Peyer's patch (tissue), 4 donors: ENCODE measurements around the gene SYCP2L. TPM values are rescaled to one million over a fixed set of nuclear protein-coding genes. Genes with fewer than 3 reads are reported as not detected.
"Not testable (repeated sequence)": the region's sequence is repeated elsewhere in the genome, so short reads cannot be mapped to it uniquely, and the experiment has no call there.

ENCODE experiments used
- DNase-seq, 3 donors: peaks; one replicate each; pipeline ENCODE4 v3.0.0-alpha.2; 2017 to 2019
- H3K27ac ChIP-seq, 4 donors: fragments of 200-600 bp; sonication (generic); one replicate each; pipeline ENCODE4 v1.5.1; 2016 to 2019
- H3K27me3 ChIP-seq, 2 donors: fragments of 200-600 bp; sonication (generic); one replicate each; pipeline ENCODE4 v1.5.1; 2019
- H3K36me3 ChIP-seq, 3 donors: fragments of 200-600 bp; sonication (generic); one replicate each; pipeline ENCODE4 v1.5.1; 2016 to 2019
- H3K4me1 ChIP-seq, 4 donors: fragments of 200-600 bp; sonication (generic); one replicate each; pipeline ENCODE4 v1.5.1; 2016 to 2019
- H3K4me3 ChIP-seq, 4 donors: fragments of 200-600 bp; sonication (generic); 1 replicate in 3 of 4; 2 replicates in 1 of 4; pipeline ENCODE4 v1.5.1; 2016 to 2019; ENCODE audit warnings: mild to moderate bottlenecking in 1 of 4
- H3K9me3 ChIP-seq, 4 donors: fragments of 200-600 bp; sonication (generic); one replicate each; pipeline ENCODE4 v1.5.1; 2016 to 2019; ENCODE audit warnings: mild to moderate bottlenecking in 1 of 4
- POLR2A ChIP-seq, 2 donors: fragments of 450-650 bp; IDR thresholded peaks; one replicate each; pipeline ENCODE4 v1.5.1; 2017; ENCODE audit warnings: antibody characterized with exemption in 2 of 2, mild to moderate bottlenecking in 2 of 2, moderate library complexity in 2 of 2
- total RNA-seq, 4 donors: library from RNA; depleted of rRNA; stranded (reverse); fragments of >200 nt; gene quantifications; one replicate each; pipeline ENCODE4 v1.1.0, GENCODE V29; 2016
- TF ChIP-seq, protein P1 (sequence below), 6 experiments: fragments of 450-650 bp in 4 of 6; fragments of 200-600 bp in 2 of 6; sonication (generic) in 1 of 6; IDR thresholded peaks; one replicate each; pipeline ENCODE4 v1.5.1; 2017 to 2019; ENCODE audit warnings: antibody characterized with exemption in 6 of 6, mild to moderate bottlenecking in 3 of 6, moderate library complexity in 1 of 6

The SYCP2L gene
- total RNA-seq, 4 donors from 2014 or later, result 0.67 to 5.0 TPM; not detected in 2

DNA sequence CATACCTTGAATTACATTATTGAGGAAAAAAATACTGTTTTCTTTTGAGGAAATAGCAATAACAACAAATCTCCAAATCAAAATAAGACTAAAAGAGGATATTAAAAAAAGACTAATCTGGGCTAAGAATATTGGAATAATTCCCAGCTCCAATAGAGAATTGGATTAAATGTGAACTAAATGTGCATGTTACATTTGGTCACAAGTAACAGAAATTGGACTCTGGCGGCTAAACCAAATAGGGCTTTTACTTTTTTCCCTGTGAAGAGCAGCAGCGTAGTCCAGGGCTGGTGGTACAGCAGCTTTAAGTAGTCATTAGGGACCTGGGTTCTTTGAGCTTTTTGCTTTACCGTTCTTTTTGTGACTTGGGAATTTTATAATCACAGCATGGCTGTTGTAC lies 85.3 kb downstream of the SYCP2L start:
- H3K27me3 ChIP-seq, result no peaks in the 10 kb centered on the region
- no peaks in the 10 kb centered on the region for H3K36me3 ChIP-seq
- no peaks in the 10 kb centered on the region for H3K4me1 ChIP-seq
- no peak for DNase-seq
- H3K4me3 ChIP-seq, result no peak overlapping the region
- H3K27ac ChIP-seq, result no peak overlapping the region
- no peak for TF ChIP-seq POLR2A (IDR thresholded peaks at IDR 0.05)
- TF ChIP-seq, protein P1, sequence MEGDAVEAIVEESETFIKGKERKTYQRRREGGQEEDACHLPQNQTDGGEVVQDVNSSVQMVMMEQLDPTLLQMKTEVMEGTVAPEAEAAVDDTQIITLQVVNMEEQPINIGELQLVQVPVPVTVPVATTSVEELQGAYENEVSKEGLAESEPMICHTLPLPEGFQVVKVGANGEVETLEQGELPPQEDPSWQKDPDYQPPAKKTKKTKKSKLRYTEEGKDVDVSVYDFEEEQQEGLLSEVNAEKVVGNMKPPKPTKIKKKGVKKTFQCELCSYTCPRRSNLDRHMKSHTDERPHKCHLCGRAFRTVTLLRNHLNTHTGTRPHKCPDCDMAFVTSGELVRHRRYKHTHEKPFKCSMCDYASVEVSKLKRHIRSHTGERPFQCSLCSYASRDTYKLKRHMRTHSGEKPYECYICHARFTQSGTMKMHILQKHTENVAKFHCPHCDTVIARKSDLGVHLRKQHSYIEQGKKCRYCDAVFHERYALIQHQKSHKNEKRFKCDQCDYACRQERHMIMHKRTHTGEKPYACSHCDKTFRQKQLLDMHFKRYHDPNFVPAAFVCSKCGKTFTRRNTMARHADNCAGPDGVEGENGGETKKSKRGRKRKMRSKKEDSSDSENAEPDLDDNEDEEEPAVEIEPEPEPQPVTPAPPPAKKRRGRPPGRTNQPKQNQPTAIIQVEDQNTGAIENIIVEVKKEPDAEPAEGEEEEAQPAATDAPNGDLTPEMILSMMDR (IDR thresholded peaks at IDR 0.05), result no peak
- H3K9me3 ChIP-seq, result peaks cover 0 to under 1% (median 0%) of the 10 kb centered on the region in 4 donors

- TF ChIP-seq, protein P1 (IDR thresholded peaks at IDR 0.05), result no peak
- no peak for TF ChIP-seq POLR2A (IDR thresholded peaks at IDR 0.05)
- DNase-seq, result no peak
- no peaks in the 10 kb centered on the region for H3K36me3 ChIP-seq
- H3K4me3 ChIP-seq, result no peak overlapping the region
- no peaks in the 10 kb centered on the region for H3K27me3 ChIP-seq
- no peaks in the 10 kb centered on the region for H3K9me3 ChIP-seq
- no peaks in the 10 kb centered on the region for H3K4me1 ChIP-seq
- no peak overlapping the region for H3K27ac ChIP-seq
Measured at GRCh38 chr6:10976571-10976970, 89.7 kb downstream of the SYCP2L start.

DNA sequence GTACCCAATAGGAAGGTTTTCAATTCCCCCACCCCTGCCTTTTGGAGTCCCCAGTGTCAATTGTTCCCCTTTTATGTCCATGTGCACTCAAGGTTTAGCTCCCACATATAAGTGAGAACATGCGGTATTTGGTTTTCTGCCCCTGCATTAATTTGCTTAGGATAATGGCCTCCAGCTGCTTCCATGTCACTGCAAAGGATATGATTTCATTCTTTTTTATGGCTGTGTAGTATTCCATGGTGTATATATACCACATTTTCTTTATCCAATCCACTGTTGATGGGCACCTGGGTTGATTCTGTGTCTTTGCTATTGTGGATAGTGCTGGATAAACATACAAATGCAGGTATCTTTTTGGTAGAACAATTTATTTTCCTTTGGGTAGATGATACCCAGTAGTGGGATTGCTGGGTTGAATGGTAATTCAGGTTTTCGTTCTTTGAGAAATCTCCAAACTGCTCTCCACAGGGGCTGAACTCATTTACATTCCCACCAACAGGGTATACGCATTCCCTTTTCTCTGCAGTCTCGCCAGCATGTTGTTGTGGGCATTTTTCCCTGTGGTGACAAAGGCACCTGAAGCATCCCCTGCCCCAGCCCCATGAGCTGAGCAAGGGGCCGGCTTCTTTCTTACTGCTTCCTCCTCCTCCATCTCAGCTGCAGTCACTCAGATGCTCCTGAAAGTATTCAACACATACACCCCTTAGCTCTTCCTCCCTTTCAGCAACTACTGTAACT lies 90.5 kb downstream of the SYCP2L start:
- Histone ChIP-seq H3K4me3 (no peak overlapping the region), H3K27me3 (no peaks in the 10 kb centered on the region), H3K36me3 (no peaks in the 10 kb centered on the region), H3K27ac (no peak overlapping the region), H3K9me3 (no peaks in the 10 kb centered on the region), H3K4me1 (no peaks in the 10 kb centered on the region)
- TF ChIP-seq, protein P1 (IDR thresholded peaks at IDR 0.05), result no peak
- no peak for TF ChIP-seq POLR2A (IDR thresholded peaks at IDR 0.05)
- no peak for DNase-seq

DNA sequence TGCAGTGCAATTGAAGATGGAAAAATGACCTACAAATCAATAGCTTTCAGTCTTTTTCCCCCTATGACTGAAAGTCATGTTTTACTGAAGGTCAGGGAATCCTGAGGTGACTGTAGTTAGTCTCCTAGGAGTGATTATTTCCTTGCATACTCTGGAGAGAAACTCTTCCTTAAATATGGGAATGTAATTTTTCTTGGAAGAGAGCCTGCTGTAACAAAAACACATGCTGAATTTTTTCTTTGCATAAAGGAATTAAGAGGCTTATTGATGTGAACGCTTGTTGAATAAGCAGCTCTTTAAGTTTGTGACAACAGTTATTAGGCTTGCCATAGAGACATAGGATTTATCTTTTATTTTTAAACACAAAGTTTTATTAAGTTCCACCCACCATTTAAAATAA lies 92.8 kb downstream of the SYCP2L start:
- Histone ChIP-seq H3K27me3 (no peaks in the 10 kb centered on the region), H3K27ac (no peak overlapping the region), H3K4me1 (no peaks in the 10 kb centered on the region), H3K9me3 (no peaks in the 10 kb centered on the region), H3K36me3 (no peaks in the 10 kb centered on the region), H3K4me3 (no peak overlapping the region)
- no peak for DNase-seq
- TF ChIP-seq, protein P1 (IDR thresholded peaks at IDR 0.05), result no peak
- no peak for TF ChIP-seq POLR2A (IDR thresholded peaks at IDR 0.05)

DNA sequence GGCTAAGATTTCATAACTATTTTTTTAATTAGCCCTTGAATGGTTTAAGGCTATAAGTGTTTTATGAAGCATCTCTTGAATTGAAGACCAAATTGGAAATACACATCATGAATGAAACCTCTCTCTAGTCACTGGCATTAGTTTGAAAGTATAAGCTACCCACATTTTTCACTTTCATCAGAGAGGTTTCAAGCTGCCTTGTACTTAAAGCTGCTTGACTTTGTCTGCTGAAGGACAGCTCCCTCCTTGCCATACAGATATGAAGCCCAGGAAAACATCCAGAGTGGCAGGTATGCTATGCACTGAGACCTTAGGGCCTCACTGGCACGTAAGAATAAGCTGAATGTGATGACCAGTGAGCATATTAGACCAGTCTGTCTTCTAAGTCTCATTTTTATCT lies 94.6 kb downstream of the SYCP2L start:
- no peak for DNase-seq
- Histone ChIP-seq H3K27ac (no peak overlapping the region), H3K36me3 (no peaks in the 10 kb centered on the region), H3K4me3 (no peak overlapping the region), H3K4me1 (no peaks in the 10 kb centered on the region), H3K27me3 (no peaks in the 10 kb centered on the region), H3K9me3 (no peaks in the 10 kb centered on the region)
- TF ChIP-seq, protein P1 (IDR thresholded peaks at IDR 0.05), result no peak
- no peak for TF ChIP-seq POLR2A (IDR thresholded peaks at IDR 0.05)

- H3K4me3 ChIP-seq, H3K4me1 ChIP-seq, DNase-seq, H3K36me3 ChIP-seq, H3K9me3 ChIP-seq, H3K27ac ChIP-seq, H3K27me3 ChIP-seq: not testable (repeated sequence)
Measured at GRCh38 chr6:10984959-10985358, 98.1 kb downstream of the SYCP2L start.
